SK-N-SH (cell line): ENCODE results near the gene CLASP1. TPM values are rescaled to one million over a fixed set of nuclear protein-coding genes. Genes with fewer than 3 reads are reported as not detected.

Experiments
- CTCF ChIA-PET: fragments of 300-600, 350-600 bp; formaldehyde crosslinking; extraction: SDS; loops from one replicate; lab custom pipeline; 2021; lab: Yijun Ruan, JAX
- POLR2A ChIA-PET: fragments of 350-600 bp; sonication (Branson Sonifier 250); formaldehyde crosslinking; extraction: SDS; loops from one replicate; lab custom pipeline; 2020; ENCODE audit warnings: antibody characterized with exemption, inconsistent platforms; lab: Yijun Ruan, JAX
- DNase-seq: peaks from one replicate; pipeline ENCODE4 v3.0.0; 2012
- H2AFZ ChIP-seq: fragments of 200-600 bp; sonication (generic); 2 replicates; pipeline ENCODE4 v1.8.1; 2016; ENCODE audit warnings: antibody characterized with exemption, mild to moderate bottlenecking, low read depth
- H3F3A ChIP-seq: fragments of 200-600 bp; sonication (generic); replicated peaks from 2 replicates; pipeline ENCODE3; 2016; ENCODE audit warnings: antibody characterized with exemption, mild to moderate bottlenecking; ENCODE audit not compliant: insufficient read depth
- H3K27ac ChIP-seq, 2 experiments: fragments of 200-500 bp in 1 of 2; fragments of 200-600 bp in 1 of 2; sonication (Bioruptor generic) in 1 of 2; sonication (generic), shearing (Covaris generic) in 1 of 2; 2 replicates each; pipeline versions ENCODE4 v1.5.1 to v1.6.1; 2014 to 2016; ENCODE audit warnings: low read depth in 2 of 2, inconsistent platforms in 1 of 2, low read length in 1 of 2, mild to moderate bottlenecking in 1 of 2, mixed read lengths in 1 of 2
- H3K27me3 ChIP-seq: fragments of 200-600 bp; sonication (generic), shearing (Covaris generic); 2 replicates; pipeline ENCODE4 v1.6.1; 2016; ENCODE audit warnings: mixed run types; ENCODE audit not compliant: insufficient read depth
- H3K36me3 ChIP-seq, 2 experiments: fragments of 200-500 bp in 1 of 2; fragments of 200-600 bp in 1 of 2; sonication (Bioruptor generic) in 1 of 2; sonication (generic) in 1 of 2; replicated peaks in 1 of 2; 2 replicates each; pipeline versions ENCODE3 to v1.5.1; 2014 to 2016; ENCODE audit warnings: low read length in 1 of 2, mild to moderate bottlenecking in 1 of 2; ENCODE audit not compliant: insufficient read depth in 2 of 2, control insufficient read depth in 1 of 2
- H3K4me1 ChIP-seq, 2 experiments: fragments of 200-500 bp in 1 of 2; fragments of 200-600 bp in 1 of 2; sonication (Bioruptor generic) in 1 of 2; sonication (generic), shearing (Covaris generic) in 1 of 2; 2 replicates each; pipeline versions ENCODE4 v1.5.1 to v1.6.1; 2014 to 2016; ENCODE audit warnings: low read depth in 1 of 2, low read length in 1 of 2, mixed run types in 1 of 2; ENCODE audit not compliant: insufficient read depth in 2 of 2, control insufficient read depth in 1 of 2
- H3K4me2 ChIP-seq: fragments of 200-600 bp; sonication (generic), shearing (Covaris generic); 2 replicates; pipeline ENCODE4 v1.6.1; 2017; ENCODE audit warnings: mixed run types
- H3K4me3 ChIP-seq, 2 experiments: fragments of 200-500 bp in 1 of 2; fragments of 200-600 bp in 1 of 2; sonication (Bioruptor generic) in 1 of 2; sonication (generic), shearing (Covaris generic) in 1 of 2; 2 replicates each; pipeline versions ENCODE4 v1.5.1 to v1.8.1; 2014 to 2016; ENCODE audit warnings: low read depth in 2 of 2, inconsistent platforms in 1 of 2, low read length in 1 of 2, mild to moderate bottlenecking in 1 of 2, mixed read lengths in 1 of 2, moderate library complexity in 1 of 2
- H3K79me2 ChIP-seq: fragments of 200-600 bp; sonication (generic); 2 replicates; pipeline ENCODE4 v1.8.1; 2017; ENCODE audit warnings: mild to moderate bottlenecking; ENCODE audit not compliant: insufficient read depth
- H3K9ac ChIP-seq: fragments of 200-600 bp; sonication (generic); 2 replicates; pipeline ENCODE4 v1.6.1; 2017; ENCODE audit warnings: mixed run types
- H3K9me2 ChIP-seq: fragments of 200-600 bp; sonication (generic); 2 replicates; pipeline ENCODE4 v1.6.1; 2017; ENCODE audit warnings: mixed run types
- H3K9me3 ChIP-seq: fragments of 200-600 bp; sonication (generic); 2 replicates; pipeline ENCODE4 v1.6.1; 2017; ENCODE audit warnings: mixed run types, mild to moderate bottlenecking, moderate library complexity
- H4K20me1 ChIP-seq: fragments of 200-600 bp; sonication (generic); 2 replicates; pipeline ENCODE4 v1.6.1; 2017; ENCODE audit warnings: mild to moderate bottlenecking, mixed run types; ENCODE audit not compliant: insufficient read depth
- ELF1 ChIP-seq: IDR thresholded peaks from 2 replicates; pipeline ENCODE4 v1.4.0; 2012
- EP300 ChIP-seq, 2 experiments: IDR thresholded peaks; 2 replicates each; pipeline versions ENCODE4 v1.4.0 to v1.6.1; 2012; ENCODE audit warnings: borderline replicate concordance in 1 of 2, low read depth in 1 of 2, low read length in 1 of 2
- EZH2phosphoT487 ChIP-seq: fragments of 200-600 bp; sonication (generic); IDR thresholded peaks from 2 replicates; pipeline ENCODE4 v1.6.1; 2017; ENCODE audit warnings: low read depth, mixed run types, mild to moderate bottlenecking, antibody characterized with exemption, moderate library complexity, borderline replicate concordance
- FOSL2 ChIP-seq: IDR thresholded peaks from 2 replicates; pipeline ENCODE4 v1.4.0; 2012; ENCODE audit warnings: low read depth, mild to moderate bottlenecking, moderate library complexity, borderline replicate concordance
- FOXJ3 ChIP-seq: sonication (generic); formaldehyde crosslinking; IDR thresholded peaks from 2 replicates; pipeline ENCODE4 v1.5.1; 2020; ENCODE audit warnings: mild to moderate bottlenecking, missing genetic modification reagents
- JUND ChIP-seq: IDR thresholded peaks from 2 replicates; pipeline ENCODE4 v1.4.0; 2012
- MEF2A ChIP-seq: IDR thresholded peaks from 2 replicates; pipeline ENCODE4 v1.4.0; 2012; ENCODE audit warnings: low read depth, borderline replicate concordance
- NFIC ChIP-seq: IDR thresholded peaks from 2 replicates; pipeline ENCODE4 v1.4.0; 2012; ENCODE audit warnings: borderline replicate concordance
- POLR2AphosphoS5 ChIP-seq: IDR thresholded peaks from 2 replicates; pipeline ENCODE4 v1.6.1; 2012; ENCODE audit warnings: low read depth, low read length
- RCOR1 ChIP-seq: fragments of 150-350 bp; IDR thresholded peaks from 2 replicates; pipeline ENCODE4 v1.6.1; 2017; ENCODE audit warnings: antibody characterized with exemption, low read length
- RXRA ChIP-seq: IDR thresholded peaks from 2 replicates; pipeline ENCODE4 v1.4.0; 2012; ENCODE audit warnings: low read depth, mild to moderate bottlenecking, borderline replicate concordance
- SIN3A ChIP-seq: IDR thresholded peaks from 2 replicates; pipeline ENCODE4 v1.6.1; 2012; ENCODE audit warnings: low read depth, mild to moderate bottlenecking, low read length, moderate library complexity, borderline replicate concordance
- TAF1 ChIP-seq: IDR thresholded peaks from 2 replicates; pipeline ENCODE4 v1.6.1; 2012; ENCODE audit warnings: low read depth, mild to moderate bottlenecking, low read length, moderate library complexity, borderline replicate concordance
- TCF12 ChIP-seq: IDR thresholded peaks from 2 replicates; pipeline ENCODE4 v1.4.0; 2012
- TEAD4 ChIP-seq: IDR thresholded peaks from 2 replicates; pipeline ENCODE4 v1.4.0; 2012; ENCODE audit warnings: mild to moderate bottlenecking, borderline replicate concordance; ENCODE audit not compliant: insufficient read depth
- USF2 ChIP-seq: fragments of 150-350 bp; IDR thresholded peaks from 2 replicates; pipeline ENCODE4 v1.6.1; 2017; ENCODE audit warnings: antibody characterized with exemption, low read length, low read depth, borderline replicate concordance
- ZBTB33 ChIP-seq: IDR thresholded peaks from 2 replicates; pipeline ENCODE4 v1.4.0; 2012; ENCODE audit warnings: low read depth, borderline replicate concordance
- WGBS: methylation state at CpG from one replicate; pipeline ENCODE4 v1.1.6; 2017; ENCODE audit warnings: low lambda C conversion rate; 5-methylcytosine and 5-hydroxymethylcytosine counted together
- polyA plus RNA-seq, 3 experiments: library from polyadenylated mRNA; depleted of rRNA; stranded (reverse); fragments of >200 nt; gene quantifications; 2 replicates each; pipeline ENCODE4 v1.2.3, GENCODE V29; 2012
- TF ChIP-seq, protein P1 (sequence below): IDR thresholded peaks from 2 replicates; pipeline ENCODE4 v1.4.0; 2012; ENCODE audit warnings: low read depth

CLASP1 gene
- polyA plus RNA-seq, 1 of the 3 experiments (the other 2 are of a cell fraction) = 4.9 TPM

GRCh38 chr2:121690095-121690494, 40.8 kb upstream of the CLASP1 start:
- no peak overlapping the region for H2AFZ ChIP-seq
- H3K4me1 ChIP-seq = peaks cover 4 to 6% of the 10 kb centered on the region in 2 experiments; a peak in 1 of 4 replicates
- no peaks in the 10 kb centered on the region for H3K36me3 ChIP-seq
- no peaks in the 10 kb centered on the region for H4K20me1 ChIP-seq
- H3K4me3 ChIP-seq = no peak overlapping the region
- POLR2A ChIA-PET = interaction anchor here (1.4 kb wide), 1 partner anchor 40 kb away, joined by 5 read pairs; no protein-coding TSS in a partner anchor
- no peaks in the 10 kb centered on the region for H3K9me2 ChIP-seq
- H3K27me3 ChIP-seq = no peaks in the 10 kb centered on the region
- no peak for TF ChIP-seq NFIC
- no peak for TF ChIP-seq EP300 (IDR thresholded peaks at IDR 0.05; ENCODE audit: borderline replicate concordance in 1 of 2, low read depth in 1 of 2, low read length in 1 of 2)
- no peak for TF ChIP-seq SIN3A
- TF ChIP-seq POLR2AphosphoS5 = no peak
- TF ChIP-seq TAF1 = no peak
- TF ChIP-seq USF2 = no peak
- TF ChIP-seq, protein P1, sequence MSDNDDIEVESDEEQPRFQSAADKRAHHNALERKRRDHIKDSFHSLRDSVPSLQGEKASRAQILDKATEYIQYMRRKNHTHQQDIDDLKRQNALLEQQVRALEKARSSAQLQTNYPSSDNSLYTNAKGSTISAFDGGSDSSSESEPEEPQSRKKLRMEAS = no peak
- TF ChIP-seq ZBTB33 = no peak
- TF ChIP-seq FOSL2 = no peak
- no peak for TF ChIP-seq ELF1
- no peak for TF ChIP-seq TCF12
- no peak for TF ChIP-seq RXRA
- no peak for TF ChIP-seq TEAD4
- TF ChIP-seq FOXJ3 (CRISPR knock-in tag) = no peak
- TF ChIP-seq MEF2A = no peak
- no peak for TF ChIP-seq JUND
- no peak for TF ChIP-seq RCOR1
- TF ChIP-seq EZH2phosphoT487 = no peak
- no peak overlapping the region for H3K4me2 ChIP-seq
- no peak for DNase-seq
- WGBS = 82% methylated on average over 6 of the region's 6 CpGs
- H3F3A ChIP-seq = peaks cover 12% of the 10 kb centered on the region
- no peaks in the 10 kb centered on the region for H3K79me2 ChIP-seq
- H3K27ac ChIP-seq = no peak overlapping the region
- CTCF ChIA-PET = interaction anchor here (1.0 to 2.9 kb wide), 9 partner anchors 9 to 287 kb away, joined by 3 to 12 read pairs (median 5); no protein-coding TSS in a partner anchor
- H3K9ac ChIP-seq = no peak overlapping the region
- no peaks in the 10 kb centered on the region for H3K9me3 ChIP-seq
